ENCODE results near the gene ERCC4.

- TF ChIP-seq CTCF (conservative IDR thresholded peaks at IDR 0.05; ENCODE audit: low read depth in 2 of 2) (no peak), NANOG (IDR thresholded peaks at IDR 0.05; ENCODE audit: borderline replicate concordance) (no peak), EZH2phosphoT487 (IDR thresholded peaks at IDR 0.05; ENCODE audit: unreplicated experiment) (no peak)
These were observed 15.7 kb upstream of the ERCC4 start for GRCh38 chr16:13904179-13904691.

Data from GM23338 (cell line).